Cardiac fibroblast (primary cell): ENCODE measurements around the gene ARFGEF2.
"Not testable (repeated sequence)": the region's sequence is repeated elsewhere in the genome, so short reads cannot be mapped to it uniquely, and the experiment has no call there.

Source experiments
- DNase-seq, 2 donors: peaks; one replicate each; pipeline versions ENCODE4 v3.0.0 to v3.0.0-alpha.2; 2010; ENCODE audit warnings: low read depth in 2 of 2
- H3K4me3 ChIP-seq, 2 donors: replicated peaks in 1 of 2; 1 replicate in 1 of 2; 2 replicates in 1 of 2; pipeline ENCODE4 v1.5.1; 2011; ENCODE audit warnings: low read depth in 2 of 2, low read length in 2 of 2, mild to moderate bottlenecking in 2 of 2, moderate library complexity in 1 of 2
- TF ChIP-seq, protein P1 (sequence below): IDR thresholded peaks from one replicate; pipeline ENCODE4 v1.5.1; 2011; ENCODE audit warnings: low read depth, mild to moderate bottlenecking, low read length, inconsistent platforms

The ARFGEF2 gene

GRCh38 chr20:49024220-49024619 lies 102.7 kb downstream of the ARFGEF2 start:
- H3K4me3 ChIP-seq: no peak overlapping the region
- DNase-seq: no peak
- TF ChIP-seq, protein P1, sequence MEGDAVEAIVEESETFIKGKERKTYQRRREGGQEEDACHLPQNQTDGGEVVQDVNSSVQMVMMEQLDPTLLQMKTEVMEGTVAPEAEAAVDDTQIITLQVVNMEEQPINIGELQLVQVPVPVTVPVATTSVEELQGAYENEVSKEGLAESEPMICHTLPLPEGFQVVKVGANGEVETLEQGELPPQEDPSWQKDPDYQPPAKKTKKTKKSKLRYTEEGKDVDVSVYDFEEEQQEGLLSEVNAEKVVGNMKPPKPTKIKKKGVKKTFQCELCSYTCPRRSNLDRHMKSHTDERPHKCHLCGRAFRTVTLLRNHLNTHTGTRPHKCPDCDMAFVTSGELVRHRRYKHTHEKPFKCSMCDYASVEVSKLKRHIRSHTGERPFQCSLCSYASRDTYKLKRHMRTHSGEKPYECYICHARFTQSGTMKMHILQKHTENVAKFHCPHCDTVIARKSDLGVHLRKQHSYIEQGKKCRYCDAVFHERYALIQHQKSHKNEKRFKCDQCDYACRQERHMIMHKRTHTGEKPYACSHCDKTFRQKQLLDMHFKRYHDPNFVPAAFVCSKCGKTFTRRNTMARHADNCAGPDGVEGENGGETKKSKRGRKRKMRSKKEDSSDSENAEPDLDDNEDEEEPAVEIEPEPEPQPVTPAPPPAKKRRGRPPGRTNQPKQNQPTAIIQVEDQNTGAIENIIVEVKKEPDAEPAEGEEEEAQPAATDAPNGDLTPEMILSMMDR: no peak

GRCh38 chr20:49028177-49028576 lies 106.7 kb downstream of the ARFGEF2 start:
- H3K4me3 ChIP-seq, DNase-seq: not testable (repeated sequence)

- peak; percentile 31 to 48 for DNase-seq
- no peak overlapping the region for H3K4me3 ChIP-seq
- TF ChIP-seq, protein P1: peak; percentile 41
These were observed 107.2 kb downstream of the ARFGEF2 start for GRCh38 chr20:49028684-49029083.

DNA sequence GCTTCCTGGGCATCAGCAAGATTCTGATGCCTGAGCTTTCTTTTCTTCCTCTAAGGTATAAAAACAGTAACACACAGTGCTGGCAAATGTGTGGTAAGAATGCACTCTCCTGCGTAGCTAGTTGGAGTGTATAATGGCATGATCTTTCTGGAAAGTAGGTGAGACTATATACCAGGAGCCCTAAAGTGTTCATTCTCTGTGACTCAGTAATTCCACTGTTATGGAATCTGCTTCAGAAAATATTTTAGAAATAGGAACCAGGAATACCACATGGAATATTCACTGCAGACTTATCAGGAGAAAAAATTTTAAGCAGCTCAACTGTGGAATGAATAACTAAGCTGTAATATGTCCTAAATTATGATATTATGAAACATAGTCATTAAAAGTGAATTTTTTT lies 107.7 kb downstream of the ARFGEF2 start:
- peak in 1 of 2 donors; percentile 6 for DNase-seq
- TF ChIP-seq, protein P1: no peak
- H3K4me3 ChIP-seq: no peak overlapping the region

- H3K4me3 ChIP-seq: no peak overlapping the region
- no peak for DNase-seq
- TF ChIP-seq, protein P1: no peak
These were observed 109.6 kb downstream of the ARFGEF2 start for GRCh38 chr20:49030954-49031619.

DNA sequence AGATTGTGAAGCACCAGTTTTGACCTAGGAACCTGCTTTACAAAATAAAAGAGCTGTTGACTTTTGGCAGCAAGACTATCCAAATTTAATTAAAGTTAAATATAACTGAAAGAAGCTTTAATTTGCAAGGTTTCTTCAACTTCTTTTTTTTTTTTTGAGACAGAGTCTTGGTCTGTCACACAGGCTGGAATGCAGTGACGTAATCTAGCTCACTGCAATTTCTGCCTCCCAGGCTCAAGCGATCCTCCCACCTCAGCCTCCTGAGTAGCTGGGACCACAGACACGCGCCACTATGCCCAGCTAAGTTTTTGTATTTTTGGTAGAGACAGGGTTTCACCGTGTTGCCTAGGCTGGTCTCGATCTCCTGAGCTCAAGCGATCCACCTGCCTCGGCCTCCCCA lies 110.9 kb downstream of the ARFGEF2 start:
- no peak overlapping the region for H3K4me3 ChIP-seq
- TF ChIP-seq, protein P1: no peak
- DNase-seq: no peak

GRCh38 chr20:49034070-49034732 lies 112.7 kb downstream of the ARFGEF2 start:
- no peak for DNase-seq
- TF ChIP-seq, protein P1: no peak
- no peak overlapping the region for H3K4me3 ChIP-seq
